Activated naive CD8-positive, alpha-beta T cell treated with anti-CD3 and anti-CD28 coated beads, Interleukin-2, amount 50 U/mL, for 24 hours (primary cell): ENCODE measurements around the gene CALML6.

ENCODE experiments used
- ATAC-seq: fragments of 150-1000 bp; cut with Tn5 transposase; one replicate; pipeline ENCODE4 v1.10.0; 2021
- DNase-seq: peaks from one replicate; pipeline ENCODE4 v3.0.0; 2021
- H3K27ac Mint-ChIP-seq: one replicate; pipeline ENCODE4 v1.8.0; 2021; ENCODE audit warnings: mild to moderate bottlenecking, mixed read lengths
- H3K27me3 Mint-ChIP-seq: one replicate; pipeline ENCODE4 v1.8.0; 2021; ENCODE audit warnings: mixed read lengths
- H3K36me3 Mint-ChIP-seq: one replicate; pipeline ENCODE4 v1.8.0; 2021; ENCODE audit warnings: low read depth, mixed read lengths
- H3K4me1 Mint-ChIP-seq: one replicate; pipeline ENCODE4 v1.8.0; 2021; ENCODE audit warnings: mixed read lengths
- H3K4me3 Mint-ChIP-seq: one replicate; pipeline ENCODE4 v1.8.0; 2021; ENCODE audit warnings: mild to moderate bottlenecking, moderate library complexity, mixed read lengths
- H3K9me3 Mint-ChIP-seq: one replicate; pipeline ENCODE4 v1.8.0; 2021; ENCODE audit warnings: mixed read lengths

The CALML6 gene

GRCh38 chr1:1964811-1965210, 49.8 kb downstream of the CALML6 start:
- peaks cover 23% of the 10 kb centered on the region for H3K27me3 Mint-ChIP-seq
- H3K4me3 Mint-ChIP-seq: no peak overlapping the region

GRCh38 chr1:1965546-1965945, 50.5 kb downstream of the CALML6 start:
- Mint-ChIP-seq H3K36me3 (no peaks in the 10 kb centered on the region), H3K4me1 (no peaks in the 10 kb centered on the region), H3K27me3 (peaks cover 18% of the 10 kb centered on the region), H3K9me3 (no peaks in the 10 kb centered on the region), H3K27ac (no peak overlapping the region), H3K4me3 (no peak overlapping the region)
- DNase-seq (no peak), ATAC-seq (no peak)

More at GRCh38 chr1:1964811-1965210, 49.8 kb downstream of the CALML6 start:
- H3K4me1 Mint-ChIP-seq: peaks cover 2% of the 10 kb centered on the region
- no peak overlapping the region for H3K27ac Mint-ChIP-seq
- H3K9me3 Mint-ChIP-seq: no peaks in the 10 kb centered on the region
- no peaks in the 10 kb centered on the region for H3K36me3 Mint-ChIP-seq
- ATAC-seq (no peak), DNase-seq (no peak)

GRCh38 chr1:1966071-1966740, 51.1 kb downstream of the CALML6 start:
- no peaks in the 10 kb centered on the region for H3K4me1 Mint-ChIP-seq
- H3K4me3 Mint-ChIP-seq: no peak overlapping the region
- DNase-seq: no peak
- no peaks in the 10 kb centered on the region for H3K9me3 Mint-ChIP-seq
- no peaks in the 10 kb centered on the region for H3K36me3 Mint-ChIP-seq
- ATAC-seq: no peak
- H3K27me3 Mint-ChIP-seq: peaks cover 13% of the 10 kb centered on the region
- H3K27ac Mint-ChIP-seq: no peak overlapping the region
